ENCODE measurements around the gene NDUFAF5. TPM values are rescaled to one million over a fixed set of nuclear protein-coding genes. Genes with fewer than 3 reads are reported as not detected.
A peak's percentile ranks its signal among the peaks of the same experiment; 100 is the strongest.
"Not testable (repeated sequence)": the region's sequence is repeated elsewhere in the genome, so short reads cannot be mapped to it uniquely, and the experiment has no call there.

NDUFAF5 gene, protein sequence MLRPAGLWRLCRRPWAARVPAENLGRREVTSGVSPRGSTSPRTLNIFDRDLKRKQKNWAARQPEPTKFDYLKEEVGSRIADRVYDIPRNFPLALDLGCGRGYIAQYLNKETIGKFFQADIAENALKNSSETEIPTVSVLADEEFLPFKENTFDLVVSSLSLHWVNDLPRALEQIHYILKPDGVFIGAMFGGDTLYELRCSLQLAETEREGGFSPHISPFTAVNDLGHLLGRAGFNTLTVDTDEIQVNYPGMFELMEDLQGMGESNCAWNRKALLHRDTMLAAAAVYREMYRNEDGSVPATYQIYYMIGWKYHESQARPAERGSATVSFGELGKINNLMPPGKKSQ
- 11.0 and 17.5 TPM in 2 replicates for total RNA-seq

- DNase-seq (ENCODE audit: extremely low read depth, low read depth, low spot score), result peak; percentile 83
Measured at GRCh38 chr20:13784893-13785715, at the start of gene NDUFAF5, which contains the start of gene ESF1. Gene NDUFAF5, plus strand, starts transcription at chr20:13785028. Its CDS starts 41 bp downstream, at chr20:13785069. Gene ESF1, minus strand, starts transcription at chr20:13784919. Its CDS starts 1,779 bp downstream, at chr20:13783140.

DNA sequence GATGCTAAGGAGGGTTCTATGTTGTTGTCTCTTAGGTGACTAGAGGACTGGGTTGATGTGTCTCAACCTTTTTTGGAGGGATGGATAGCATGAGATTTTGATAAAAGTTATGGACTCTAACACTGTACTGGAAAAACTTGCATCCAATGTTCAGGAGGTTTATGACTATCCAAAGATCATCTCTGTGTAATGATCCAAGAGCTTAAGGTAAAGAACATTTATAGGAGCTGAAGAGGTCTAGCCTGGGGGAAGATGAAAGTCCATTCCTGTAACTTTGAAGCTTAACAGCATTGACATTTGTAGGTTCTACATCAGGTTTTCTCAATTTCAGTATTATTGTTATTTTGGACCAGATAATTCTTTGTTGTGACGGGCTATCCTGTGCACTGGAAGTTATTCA is 49.0 kb upstream of the NDUFAF5 start:
- DNase-seq (ENCODE audit: extremely low read depth, low read depth, low spot score), result no peak

DNA sequence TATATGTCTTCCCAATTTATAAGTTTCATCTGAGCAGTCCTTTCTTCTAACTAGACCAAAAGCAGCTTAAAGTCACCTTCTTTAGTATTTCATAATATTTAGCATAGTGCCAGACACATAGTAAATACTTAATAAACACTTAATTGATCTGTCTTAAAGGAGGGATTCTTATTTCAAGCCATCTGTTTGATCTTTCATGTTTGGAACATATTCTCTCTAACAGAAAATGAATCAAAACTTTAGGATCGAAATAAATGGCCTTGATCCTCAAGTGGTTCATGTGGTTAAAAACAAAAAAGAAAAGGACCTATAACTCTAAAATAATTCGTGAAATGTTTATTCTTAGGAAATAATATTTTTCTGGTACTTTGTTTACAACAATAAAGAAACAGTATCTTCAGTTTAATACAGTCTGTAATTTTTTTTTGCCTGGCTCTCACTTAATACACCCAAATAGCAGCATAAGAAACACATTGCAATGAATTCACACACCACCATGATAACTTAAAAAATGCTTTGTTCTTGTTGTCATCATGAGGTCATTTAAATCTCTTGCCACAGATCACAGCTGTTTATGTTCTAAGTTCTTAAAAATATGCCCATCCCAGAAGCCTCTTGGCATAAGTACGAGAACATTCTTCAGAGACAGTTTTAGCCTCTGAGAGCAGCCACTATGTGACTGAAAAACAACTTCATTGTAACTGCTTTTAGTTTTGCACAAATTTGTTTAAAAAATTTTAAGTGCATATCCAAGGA is 48.2 kb upstream of the NDUFAF5 start:
- DNase-seq (ENCODE audit: extremely low read depth, low read depth, low spot score), result no peak

GRCh38 chr20:13738187-13738586 is 46.6 kb upstream of the NDUFAF5 start:
- DNase-seq (ENCODE audit: extremely low read depth, low read depth, low spot score), result not testable (repeated sequence)

DNA sequence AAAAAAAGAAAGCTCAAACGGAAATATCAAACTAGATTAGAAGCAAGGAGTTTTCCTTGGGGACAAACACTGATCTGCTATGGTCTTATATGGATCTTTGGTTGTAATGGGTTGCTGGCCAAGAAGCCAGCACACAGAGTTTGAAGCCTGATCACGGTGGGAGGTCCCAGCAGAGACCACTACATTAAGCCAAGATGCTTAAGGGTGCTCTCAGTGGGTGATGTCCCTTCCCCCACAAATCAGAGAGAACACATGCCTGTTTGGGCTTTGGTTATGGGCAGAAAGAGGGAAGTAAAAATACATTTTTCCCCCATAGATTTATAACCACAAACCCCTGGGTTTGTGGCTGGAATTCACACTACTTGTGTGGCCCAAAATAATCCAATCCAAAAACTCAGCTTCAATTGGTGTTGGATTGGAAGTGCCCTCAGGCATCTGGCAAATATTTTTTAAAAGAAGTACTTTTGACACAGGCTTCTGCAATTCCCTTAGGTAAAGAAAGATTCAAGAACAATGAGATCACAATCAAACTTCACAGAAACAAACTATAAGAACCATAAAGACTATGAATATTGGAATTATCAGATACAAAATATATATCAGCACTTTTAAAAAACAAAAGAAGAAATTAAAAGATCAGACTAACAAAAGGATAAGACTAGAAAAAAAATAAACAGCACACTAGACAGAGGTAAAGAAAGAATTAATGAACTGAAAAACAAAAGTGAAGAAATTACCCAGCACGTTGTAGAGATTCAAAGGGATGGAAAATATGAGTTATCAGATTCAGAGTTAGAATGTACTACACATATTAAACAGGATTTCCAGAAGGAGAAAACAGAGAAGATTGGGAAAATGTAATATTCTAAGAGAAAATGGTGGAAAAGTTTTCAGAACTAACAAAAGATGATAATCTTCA is 44.8 kb upstream of the NDUFAF5 start:
- DNase-seq (ENCODE audit: extremely low read depth, low read depth, low spot score), result no peak

DNA sequence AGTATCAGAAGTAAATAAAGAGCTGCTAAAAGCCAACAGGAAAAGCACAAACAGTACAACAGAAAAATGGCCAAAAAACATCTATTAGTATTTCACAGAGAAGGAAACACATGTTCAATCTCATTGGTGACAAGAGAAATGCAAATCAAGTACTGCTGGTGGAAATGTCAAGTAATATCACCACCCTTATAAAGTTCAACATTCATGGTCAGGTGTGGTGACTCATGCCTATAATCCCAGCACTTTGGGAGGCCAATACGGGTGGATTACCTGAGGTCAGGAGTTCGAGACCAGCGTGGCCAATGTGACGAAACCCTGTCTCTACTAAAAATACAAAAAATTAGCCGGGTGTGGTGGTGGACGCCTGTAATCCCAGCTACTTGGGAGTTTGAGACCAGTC is 42.9 kb upstream of the NDUFAF5 start:
- no peak for DNase-seq (ENCODE audit: extremely low read depth, low read depth, low spot score)

- no peak for DNase-seq (ENCODE audit: extremely low read depth, low read depth, low spot score)
Measured at GRCh38 chr20:13744352-13744751, 40.5 kb upstream of the NDUFAF5 start.

DNA sequence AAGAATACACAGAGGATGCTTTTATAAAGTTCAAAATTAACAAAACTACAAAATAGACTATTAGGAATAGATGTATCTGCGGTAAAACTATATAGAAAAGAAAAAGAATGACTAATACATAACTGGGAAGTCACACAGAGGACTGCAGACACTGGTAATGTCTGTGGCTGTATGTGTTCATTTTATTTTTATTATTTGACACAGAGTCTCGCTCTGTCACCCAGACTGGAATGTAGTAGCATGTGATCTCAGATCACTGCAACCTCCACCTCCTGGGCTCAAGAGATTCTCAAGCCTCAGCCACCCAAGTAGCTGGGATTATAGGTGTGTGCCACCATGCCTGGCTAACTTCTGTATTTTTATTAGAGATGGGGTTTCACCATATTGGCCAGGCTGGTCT is 39.0 kb upstream of the NDUFAF5 start:
- DNase-seq (ENCODE audit: extremely low read depth, low read depth, low spot score), result no peak

DNA sequence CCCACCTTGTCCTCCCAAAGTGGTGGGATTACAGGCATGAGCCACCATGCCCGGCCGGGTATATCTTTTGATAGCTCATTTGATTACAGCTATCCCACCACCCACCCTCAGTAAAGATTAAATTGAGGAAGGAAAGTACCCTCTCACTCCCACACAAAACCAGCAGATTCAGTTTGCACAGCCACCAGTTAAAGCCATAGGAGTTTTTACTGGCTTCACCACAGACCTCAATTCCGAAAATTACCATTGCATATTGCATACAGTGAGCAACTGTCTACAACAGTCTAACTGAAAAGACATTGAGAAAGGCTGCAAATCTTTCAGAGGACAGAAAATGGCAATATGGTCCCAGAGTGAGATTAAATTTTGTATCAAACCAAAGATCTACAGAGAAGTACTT is 35.0 kb upstream of the NDUFAF5 start:
- DNase-seq (ENCODE audit: extremely low read depth, low read depth, low spot score), result no peak

DNA sequence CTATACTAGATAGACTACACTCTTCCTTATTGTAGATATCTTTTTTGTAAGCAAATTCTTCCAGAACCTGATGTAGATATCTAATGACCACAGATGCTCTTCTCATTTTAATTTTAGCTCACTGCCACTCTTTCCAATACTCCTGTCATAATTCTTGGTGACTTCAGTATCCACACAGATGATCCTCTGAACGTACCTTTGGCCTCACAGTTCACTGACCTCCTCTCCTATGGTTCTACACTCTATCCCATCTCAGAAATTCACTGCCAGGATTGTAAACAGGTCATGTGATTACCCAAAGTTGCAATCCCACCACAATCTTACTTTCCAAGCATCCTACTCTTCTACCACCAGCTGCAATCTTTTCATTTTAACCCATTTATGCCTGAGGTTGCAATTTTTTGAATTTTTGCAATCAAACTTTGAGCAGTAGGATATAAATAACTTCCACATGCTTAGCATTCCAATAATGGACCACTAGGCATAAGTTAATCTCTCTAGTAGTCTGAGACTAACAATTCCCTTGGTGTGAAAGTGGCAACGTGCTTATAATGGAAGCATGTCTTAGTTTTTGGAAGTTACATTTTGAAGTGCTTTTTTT is 31.3 kb upstream of the NDUFAF5 start:
- no peak for DNase-seq (ENCODE audit: extremely low read depth, low read depth, low spot score)

DNA sequence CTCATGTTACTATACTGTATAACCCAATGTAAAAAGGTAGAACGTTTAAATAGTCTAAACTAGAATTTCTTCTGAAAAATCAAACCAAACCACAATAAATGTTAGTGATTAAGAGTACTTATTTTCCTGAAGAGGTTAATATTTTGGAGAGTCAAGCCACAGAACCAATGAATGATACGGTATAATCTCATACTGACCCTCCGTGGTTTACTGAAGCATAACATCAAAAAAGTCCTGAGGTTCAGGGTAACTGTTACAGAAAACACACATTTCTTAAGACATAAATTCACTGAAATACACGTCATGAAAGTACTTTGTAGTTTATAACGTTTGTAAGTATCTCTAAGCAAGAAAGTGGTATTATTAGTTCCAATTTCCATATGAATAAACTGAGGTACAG is 29.0 kb upstream of the NDUFAF5 start:
- DNase-seq (ENCODE audit: extremely low read depth, low read depth, low spot score), result no peak

DNA sequence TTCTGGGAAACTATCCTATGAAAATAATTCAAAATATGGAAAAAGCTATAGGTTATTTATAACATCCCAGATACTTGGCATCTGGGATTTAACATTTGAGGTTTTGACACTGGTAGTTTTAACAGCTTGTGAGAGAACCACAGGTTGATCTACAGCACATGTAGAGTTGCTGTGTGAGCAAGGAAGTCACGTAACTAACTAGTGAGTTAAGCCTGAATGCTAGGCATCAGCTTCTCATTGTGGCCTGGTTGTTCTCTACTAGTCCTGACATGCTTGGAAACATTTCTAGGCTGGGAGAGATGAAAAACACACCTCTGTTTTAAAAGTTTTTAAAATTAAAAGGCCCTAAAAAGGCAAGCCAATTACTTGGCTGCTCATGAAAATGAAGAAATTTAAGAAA is 28.3 kb upstream of the NDUFAF5 start:
- DNase-seq (ENCODE audit: extremely low read depth, low read depth, low spot score), result no peak

DNA sequence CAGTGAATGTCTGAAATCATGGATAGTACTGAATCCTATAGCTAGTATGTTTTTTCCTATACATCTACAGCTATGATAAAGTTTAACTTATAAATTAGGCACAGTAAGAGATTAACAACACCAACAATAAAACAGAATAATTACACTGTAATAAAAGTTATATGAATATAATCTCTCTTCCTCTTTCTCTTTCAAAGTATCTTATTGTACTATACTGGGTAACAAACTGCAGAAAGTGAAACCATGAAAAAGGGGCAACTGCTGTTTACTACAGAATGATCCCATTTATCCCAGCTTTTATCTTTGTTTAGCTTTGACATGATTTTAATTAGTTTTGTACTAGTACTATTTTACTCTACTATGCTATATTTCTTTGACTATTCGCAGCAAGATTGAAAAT is 25.9 kb upstream of the NDUFAF5 start:
- DNase-seq (ENCODE audit: extremely low read depth, low read depth, low spot score), result no peak

GRCh38 chr20:13760451-13760946 is 24.3 kb upstream of the NDUFAF5 start:
- not testable (repeated sequence) for DNase-seq (ENCODE audit: extremely low read depth, low read depth, low spot score)

- DNase-seq (ENCODE audit: extremely low read depth, low read depth, low spot score), result no peak
Measured at GRCh38 chr20:13765299-13765698, 19.5 kb upstream of the NDUFAF5 start.

DNA sequence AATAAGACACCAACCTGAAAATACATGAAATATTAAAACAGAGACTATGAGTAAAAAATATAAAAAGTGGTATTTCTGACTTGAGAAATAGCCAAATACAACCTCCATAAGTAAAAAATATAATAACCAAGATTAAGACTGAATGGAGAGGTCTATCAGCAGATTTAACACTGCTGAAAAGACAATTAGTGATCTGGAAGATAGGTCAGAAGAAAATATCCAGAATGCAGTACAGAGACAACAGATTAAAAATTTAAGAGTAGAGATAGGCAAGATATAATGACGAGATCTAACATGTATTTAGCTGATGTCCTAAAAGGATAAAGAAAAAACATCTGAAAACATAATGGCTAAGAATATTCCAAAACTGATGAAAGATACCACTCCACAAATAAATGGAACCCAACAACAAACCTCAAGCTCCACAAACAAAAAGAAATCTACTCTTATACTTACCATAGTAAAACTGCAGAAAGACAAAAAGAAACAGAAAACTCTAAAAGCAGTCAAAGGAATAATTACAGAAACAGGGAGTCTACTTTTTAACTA is 18.9 kb upstream of the NDUFAF5 start:
- DNase-seq (ENCODE audit: extremely low read depth, low read depth, low spot score), result no peak

DNA sequence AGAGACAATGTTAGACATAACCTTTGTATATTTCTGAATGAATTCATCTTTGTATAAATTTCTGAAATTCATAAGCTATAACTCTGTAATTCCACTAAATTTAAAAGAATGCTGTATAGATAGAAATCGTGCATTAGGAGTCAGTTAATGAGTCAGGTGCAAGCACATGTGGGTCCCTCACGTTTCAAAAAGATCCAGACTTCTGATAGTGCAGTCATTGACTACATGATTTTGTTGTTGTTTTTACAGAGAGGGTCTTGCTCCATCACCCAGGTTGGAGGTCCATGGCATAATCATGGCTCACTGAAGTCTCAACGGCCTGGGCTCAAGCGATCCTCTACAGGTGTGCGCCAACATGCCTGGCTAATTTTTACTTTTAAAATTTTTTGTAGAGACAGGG is 14.7 kb upstream of the NDUFAF5 start:
- no peak for DNase-seq (ENCODE audit: extremely low read depth, low read depth, low spot score)

GRCh38 chr20:13771853-13772453 is 12.9 kb upstream of the NDUFAF5 start:
- no peak for DNase-seq (ENCODE audit: extremely low read depth, low read depth, low spot score)

DNA sequence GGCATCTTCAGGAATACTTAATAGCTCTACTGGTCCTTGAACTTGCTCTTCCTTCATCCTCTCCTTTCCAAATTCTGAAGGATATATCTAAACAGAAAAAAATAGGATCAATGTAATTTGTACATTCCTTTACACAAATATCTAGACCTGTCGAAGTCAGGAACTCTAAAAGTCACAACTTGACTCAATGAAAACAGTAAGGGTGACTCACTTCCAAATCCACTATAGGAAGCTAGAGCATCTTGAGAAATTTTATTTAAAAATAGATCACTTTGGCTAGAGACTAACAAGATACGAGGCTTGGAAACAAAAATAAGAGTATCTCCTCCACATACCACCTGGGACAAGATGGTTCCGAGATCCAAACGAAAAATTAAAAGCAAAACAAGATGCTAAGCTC is 12.3 kb upstream of the NDUFAF5 start:
- DNase-seq (ENCODE audit: extremely low read depth, low read depth, low spot score), result no peak

Data from glomerular endothelial cell (primary cell).